RKO (cell line): ENCODE measurements around the gene FGD4.
A peak's percentile ranks its signal among the peaks of the same experiment; 100 is the strongest.
"Not testable (repeated sequence)": the region's sequence is repeated elsewhere in the genome, so short reads cannot be mapped to it uniquely, and the experiment has no call there.

Source experiments
- DNase-seq: peaks from one replicate; pipeline ENCODE4 v3.0.0-alpha.2; 2016; ENCODE audit warnings: low spot score

FGD4 gene

DNA sequence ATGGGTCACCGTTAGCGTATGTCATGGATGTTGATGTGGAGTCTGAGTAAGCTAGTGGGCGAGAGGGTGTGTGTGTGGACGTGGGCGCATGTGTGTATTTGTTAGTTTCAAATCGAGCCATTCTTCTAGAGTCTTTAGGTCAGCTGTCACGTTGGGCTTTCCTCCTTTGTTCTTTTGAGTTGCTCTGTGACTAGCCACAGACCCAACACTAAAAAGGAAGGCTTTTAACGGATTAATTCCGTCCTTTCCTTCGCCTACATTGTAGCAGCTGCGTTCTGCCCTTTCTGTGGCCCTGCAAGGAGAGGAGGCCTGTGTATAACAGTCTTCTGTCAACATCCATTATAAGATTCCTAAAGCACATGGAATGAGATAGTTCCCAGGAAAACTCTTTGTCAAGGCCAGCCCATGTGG lies 162.6 kb downstream of the FGD4 start:
- DNase-seq, result no peak

DNA sequence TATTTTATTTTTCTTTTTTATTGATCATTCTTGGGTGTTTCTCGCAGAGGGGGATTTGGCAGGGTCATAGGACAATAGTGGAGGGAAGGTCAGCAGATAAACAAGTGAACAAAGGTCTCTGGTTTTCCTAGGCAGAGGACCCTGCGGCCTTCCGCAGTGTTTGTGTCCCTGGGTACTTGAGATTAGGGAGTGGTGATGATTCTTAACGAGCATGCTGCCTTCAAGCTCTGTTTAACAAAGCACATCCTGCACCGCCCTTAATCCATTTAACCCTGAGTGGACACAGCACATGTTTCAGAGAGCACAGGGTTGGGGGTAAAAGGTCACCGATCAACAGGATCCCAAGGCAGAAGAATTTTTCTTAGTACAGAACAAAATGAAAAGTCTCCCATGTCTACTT lies 163.1 kb downstream of the FGD4 start:
- DNase-seq, result not testable (repeated sequence)

DNA sequence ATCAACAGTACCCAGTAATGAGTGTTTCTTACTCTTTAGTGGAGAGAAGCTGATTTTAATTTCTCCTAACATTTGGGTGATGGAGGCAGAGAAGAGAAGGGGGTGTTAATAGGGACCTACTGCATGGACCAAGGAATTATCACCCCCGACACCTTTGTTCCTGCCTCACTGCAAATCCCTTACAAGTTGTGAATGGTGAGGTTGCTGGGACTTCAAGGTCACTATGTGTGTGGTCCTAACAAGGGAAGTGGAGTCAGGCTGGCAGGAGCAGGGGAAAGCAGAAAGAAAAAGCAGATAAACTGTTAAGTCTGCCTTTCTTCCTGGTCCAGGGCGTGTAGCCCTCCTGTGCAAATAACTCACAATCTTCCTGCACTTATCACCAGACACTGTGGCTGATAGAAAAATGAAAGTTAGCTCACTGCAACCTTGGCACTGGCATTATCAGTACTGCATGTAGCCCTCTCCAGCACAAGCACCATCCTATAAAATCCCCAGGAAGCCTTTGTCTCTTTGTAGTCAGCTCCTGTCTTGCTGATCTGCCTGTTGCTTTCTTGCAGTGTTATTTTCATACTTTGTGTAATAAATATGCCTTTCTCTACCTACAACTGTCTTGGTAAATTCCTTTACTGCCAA lies 167.4 kb downstream of the FGD4 start:
- DNase-seq, result no peak

DNA sequence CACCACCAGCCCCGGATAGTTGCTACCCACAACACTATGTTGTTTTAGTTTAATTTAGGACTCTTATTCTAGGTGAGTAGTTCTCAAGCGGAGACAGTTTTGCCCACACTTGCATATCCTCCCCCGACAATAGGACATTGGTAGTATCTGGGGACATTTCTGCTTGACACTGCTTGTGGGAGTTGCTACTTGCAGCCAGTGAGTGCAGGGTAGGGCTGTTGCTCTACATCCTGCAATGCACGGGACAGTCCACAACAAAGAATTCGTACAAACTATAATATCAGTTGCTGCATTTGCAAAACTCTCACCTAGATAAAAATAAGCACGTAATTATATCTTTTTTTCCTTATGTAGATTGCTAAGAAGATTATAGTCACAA lies 167.9 kb downstream of the FGD4 start:
- DNase-seq, result no peak

DNA sequence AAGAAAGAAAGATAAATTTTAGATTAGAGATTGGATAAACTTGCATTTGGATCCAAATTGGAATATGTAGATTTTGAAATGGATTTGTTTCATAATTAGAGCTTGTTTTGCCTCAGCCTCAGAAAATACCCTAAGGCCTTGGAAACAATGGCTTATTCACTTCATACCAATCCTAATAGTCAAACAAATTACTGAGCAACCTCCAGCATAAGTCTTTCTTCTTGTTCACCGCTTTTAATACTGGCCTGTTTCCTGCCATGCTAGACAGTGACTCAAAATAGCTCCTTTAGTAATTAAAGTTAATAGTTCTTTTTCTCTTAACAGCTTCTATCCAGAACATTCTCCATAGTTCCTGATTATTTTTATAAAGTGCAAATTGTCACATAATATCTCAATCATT lies 168.9 kb downstream of the FGD4 start:
- peak; percentile 34 for DNase-seq

DNA sequence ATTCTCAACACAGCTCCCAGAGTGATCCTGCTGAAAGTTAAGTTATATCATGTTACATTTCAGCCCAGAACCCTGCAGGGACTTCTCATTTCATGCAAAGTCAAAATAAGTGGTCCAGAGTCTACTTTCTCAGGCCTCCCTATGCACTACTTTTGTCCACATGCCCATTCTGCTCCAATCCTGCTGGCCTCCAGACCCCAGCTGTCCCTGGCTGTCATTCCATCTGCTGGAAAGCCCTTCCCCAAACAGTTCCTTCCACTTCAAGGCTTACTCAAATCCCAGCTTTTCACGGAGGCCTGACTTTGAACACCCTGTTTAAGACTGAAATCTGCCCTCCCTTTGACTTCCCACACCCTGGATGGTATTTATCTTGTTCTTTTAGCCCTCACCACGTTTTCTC lies 169.9 kb downstream of the FGD4 start:
- no peak for DNase-seq

DNA sequence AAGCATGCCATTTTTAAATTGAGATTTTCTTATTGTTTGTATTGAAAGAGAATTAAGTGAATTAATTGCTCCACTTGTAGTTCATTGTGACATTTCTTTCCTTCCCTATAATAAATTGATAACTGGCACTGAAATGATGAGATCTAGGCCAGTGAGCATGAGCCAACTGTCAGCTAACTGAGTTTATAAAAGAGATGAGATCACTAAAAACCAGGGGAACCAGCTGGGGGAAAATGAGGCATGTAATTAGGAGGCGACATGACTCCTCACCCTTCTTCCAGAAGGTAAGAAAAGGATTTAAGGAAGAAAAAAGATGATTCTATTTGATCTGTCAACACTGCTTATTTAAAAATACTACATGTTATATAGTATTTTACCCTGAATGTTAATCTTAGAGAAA lies 175.2 kb downstream of the FGD4 start:
- no peak for DNase-seq

DNA sequence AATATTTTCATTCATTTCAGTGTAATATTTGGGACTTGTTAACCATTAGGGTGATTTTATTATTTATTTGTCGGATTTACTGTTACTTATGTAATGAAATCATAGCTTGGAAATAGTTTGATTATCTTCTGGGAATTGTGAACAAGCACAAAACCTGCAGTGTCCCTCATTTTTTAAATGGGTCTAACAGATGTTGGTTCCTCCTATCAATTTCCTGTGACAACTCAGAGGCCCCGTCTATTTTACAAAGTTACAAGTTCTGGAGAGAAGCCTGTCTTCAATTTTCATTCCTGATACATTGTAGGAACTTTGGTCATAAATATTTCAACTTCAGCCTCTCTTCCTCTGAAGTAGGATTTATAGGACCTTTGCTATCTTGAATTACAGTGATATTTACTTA lies 178.0 kb downstream of the FGD4 start:
- DNase-seq, result no peak

DNA sequence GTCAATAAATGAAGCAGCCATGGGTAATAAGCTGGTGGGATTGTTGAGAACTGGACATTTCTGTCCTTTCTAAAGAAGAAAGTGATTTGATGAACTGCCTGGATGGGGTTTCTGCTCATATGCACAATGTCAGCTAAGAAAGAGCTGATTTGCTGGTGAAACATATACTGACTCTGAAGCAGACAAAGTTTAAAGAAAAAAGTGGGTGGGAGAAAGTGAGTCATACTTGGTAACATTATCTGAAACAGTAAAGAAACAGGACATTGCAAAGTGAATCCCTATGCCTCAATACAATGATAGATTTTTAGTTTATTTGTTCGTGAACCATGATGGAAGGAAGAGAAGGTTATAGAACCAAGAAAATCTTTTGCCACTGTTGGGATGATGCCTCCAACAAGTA lies 184.2 kb downstream of the FGD4 start:
- DNase-seq, result peak; percentile 5

DNA sequence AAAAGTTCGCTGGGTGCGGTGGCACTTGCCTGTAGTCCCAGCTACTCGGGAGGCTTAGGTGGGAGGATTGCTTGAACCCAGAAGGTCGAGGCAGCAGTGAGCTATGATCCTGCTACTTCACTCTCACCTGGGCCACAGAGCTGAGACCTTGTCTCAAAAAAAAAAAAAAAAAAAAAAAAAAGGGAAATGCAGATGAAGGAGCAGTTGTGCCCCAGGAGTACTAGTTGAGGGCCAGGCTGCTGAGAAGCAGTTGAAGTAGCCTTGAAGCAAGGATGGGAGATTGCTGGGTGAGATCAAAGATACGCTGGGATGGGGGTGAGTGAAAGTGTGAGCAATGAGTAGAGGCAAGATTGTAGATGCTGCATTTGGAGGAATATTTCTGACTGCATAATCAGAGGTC lies 186.3 kb downstream of the FGD4 start:
- DNase-seq, result no peak

DNA sequence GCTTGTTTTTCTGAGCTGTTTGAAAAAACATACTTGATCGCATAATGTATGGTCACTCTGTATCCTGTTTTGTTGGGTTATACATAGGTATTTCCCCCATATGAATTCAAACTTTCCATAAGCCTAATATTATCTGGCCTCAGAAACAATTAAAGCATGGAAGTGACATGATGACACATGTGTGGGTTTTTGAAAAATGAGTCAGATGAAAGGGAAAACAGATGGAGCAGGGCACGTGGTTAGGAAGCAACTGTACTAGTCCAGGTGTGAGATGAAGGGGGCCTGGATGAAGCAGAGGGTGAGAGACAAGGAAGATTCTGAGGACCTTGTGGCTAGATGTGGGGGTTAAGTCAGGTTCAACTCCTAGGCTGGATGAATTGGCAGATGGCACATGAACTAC lies 187.0 kb downstream of the FGD4 start:
- DNase-seq, result peak; percentile 19

DNA sequence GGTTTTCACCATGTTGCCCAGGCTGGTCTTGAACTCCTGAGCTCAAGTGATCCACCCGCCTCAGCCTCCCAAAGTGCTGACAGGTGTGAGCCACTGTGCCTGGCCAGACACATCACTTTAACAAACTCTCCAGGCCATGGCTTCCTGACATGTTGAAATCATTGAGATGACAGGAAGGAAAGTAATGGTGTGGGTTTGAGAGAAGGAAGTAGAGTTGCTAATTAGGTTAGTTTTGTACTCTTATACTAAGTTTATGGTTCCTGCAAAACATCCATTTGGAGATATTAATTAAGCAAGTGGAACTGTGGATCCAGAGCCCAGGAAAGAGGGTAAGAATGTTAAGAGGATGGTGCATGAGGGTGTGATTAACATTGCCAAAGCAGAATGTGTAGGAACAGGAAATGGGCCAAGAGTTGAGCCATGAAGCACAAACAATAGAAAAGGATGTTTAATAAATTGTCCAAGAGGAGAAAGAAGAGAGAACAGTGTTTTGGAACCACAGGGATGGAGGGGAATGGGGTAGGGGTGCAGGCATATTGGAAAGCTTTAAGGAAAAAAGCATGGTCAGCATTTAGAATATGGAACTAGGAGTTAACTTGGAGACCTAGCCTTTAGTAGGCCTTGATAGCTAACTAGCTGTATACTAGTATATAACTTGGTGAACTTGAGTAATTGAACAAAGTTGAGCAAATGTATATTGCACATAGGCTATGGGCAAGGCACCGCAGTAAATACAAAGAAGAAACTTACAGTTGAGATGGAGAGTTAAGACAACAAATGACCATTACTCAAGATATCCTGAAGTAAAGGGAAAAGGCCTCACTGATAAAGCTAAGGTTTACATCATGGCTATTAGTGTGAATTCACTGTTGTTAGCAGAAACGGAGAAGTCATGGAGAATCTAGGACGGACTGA lies 188.5 kb downstream of the FGD4 start:
- no peak for DNase-seq

DNA sequence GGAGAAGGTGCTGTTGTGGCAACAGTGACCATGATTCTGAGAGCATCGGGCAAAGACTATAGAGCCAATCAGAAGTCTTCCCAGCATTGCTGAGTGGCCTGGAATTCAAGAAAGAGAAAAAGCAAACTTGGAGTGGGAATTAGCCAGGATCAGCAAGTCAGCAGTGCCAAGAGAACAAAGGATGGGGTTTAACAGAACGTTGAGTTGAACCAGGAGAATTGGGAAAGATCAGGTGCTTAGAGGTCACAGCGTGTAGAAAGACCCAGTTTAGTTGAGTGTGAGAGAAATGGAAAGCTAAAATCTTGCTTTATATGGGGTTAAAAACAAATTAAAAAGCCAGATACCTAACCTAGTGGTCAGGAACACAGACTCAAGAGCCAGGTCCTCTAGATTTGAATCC lies 189.2 kb downstream of the FGD4 start:
- DNase-seq, result no peak

DNA sequence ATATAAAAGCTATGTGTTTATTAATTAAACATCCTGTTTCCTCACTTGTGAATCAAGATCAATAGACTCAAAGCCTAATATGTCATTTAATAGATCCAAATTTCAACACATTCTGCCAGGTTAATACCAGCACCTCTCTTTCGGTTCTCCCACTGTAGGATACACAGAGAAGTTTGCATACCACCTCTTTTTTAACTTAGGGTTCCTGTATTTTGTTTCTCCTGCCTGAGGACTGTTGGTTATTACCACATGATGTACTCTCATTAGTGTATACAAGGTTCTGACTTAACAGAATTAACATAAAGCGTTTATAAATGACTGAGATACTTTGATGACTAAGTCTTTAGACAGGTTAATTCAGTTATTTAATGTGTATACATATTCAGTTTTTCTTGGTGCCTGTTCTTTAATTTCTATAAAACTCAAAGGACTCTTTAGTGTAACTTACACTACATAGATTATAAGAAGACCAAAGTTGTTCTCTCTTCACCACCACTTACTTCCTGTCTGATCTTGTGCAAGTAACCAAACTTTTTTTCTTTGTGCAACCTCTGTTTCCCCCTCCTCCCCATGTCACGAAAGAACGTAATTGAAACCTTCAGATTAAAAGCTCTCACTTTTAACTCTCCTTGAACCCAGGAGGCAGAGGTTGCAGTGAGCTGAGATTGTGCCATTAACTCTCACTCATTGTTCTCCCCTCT lies 190.0 kb downstream of the FGD4 start:
- DNase-seq, result no peak

DNA sequence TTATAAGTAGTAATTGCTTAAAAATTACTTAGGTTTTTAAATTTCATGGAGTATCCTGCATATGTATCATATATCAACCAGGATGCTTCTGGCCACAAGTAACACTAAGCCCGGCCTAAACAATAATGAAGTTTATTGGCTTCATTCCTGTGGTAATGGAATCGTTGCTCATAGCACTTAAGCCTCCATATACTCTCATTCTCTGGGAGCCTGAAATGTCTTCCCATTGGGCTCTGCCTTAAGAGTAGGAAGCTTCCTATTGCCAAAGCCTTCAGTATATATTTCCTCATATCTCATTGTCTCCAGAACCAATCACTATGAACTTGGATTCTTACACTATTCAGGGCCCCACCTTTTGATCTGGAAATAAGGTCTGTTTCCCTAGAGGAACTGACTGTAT lies 195.9 kb downstream of the FGD4 start:
- no peak for DNase-seq

DNA sequence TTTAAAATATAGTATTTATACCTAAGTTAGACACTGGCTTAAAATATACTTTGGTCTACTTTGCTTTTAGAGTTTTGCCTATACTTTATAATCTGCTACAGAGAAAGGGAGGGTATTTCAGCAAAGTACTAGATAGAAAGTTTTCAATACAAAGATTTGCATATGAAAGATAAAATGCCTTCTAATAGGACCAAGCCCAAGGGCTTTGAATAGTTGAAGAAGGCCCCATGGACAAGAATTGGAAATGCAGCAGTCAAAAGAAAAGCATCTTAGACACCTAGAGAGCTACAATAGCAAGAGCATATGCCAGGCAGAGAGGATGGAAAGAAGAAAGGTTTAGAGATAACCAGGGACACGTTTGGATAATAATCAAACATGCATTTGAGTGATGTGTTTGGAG lies 196.7 kb downstream of the FGD4 start:
- no peak for DNase-seq

DNA sequence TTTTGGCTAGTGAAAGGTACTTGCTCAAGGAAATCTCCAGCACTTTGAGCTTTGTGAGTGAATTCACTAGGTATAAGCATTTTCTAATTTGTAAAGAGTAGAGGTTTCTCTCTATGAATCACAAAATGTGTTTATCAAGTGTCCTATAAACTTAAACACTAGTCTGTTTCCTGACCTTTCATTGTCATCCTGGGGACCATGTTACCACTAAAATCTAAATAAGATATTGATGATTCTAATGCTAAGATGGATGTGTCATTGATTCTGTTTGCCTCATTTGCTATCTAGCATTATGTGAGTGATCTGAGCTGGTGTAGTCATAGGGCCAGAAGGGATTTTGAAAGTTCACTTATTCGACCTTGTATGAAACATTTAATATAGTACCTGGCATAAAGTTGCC lies 199.3 kb downstream of the FGD4 start:
- no peak for DNase-seq

DNA sequence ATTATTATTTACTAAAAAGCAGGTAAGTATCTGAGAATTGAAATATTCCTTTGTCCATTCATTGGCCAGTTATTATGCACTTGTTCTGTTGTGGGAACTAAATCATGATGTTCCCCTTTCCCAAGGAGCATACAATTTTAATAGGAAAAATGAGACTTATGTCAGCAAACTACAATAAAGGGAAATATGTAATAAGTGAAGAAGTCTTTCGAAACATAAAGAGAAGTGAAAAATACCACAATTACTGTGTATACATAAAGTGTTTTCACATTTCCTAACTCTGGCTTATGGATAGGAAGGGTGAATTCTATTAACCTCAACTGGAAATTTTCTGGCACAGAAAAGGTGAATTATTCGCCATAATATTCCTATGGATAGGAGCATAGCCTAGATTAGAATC lies 201.3 kb downstream of the FGD4 start:
- DNase-seq, result no peak

DNA sequence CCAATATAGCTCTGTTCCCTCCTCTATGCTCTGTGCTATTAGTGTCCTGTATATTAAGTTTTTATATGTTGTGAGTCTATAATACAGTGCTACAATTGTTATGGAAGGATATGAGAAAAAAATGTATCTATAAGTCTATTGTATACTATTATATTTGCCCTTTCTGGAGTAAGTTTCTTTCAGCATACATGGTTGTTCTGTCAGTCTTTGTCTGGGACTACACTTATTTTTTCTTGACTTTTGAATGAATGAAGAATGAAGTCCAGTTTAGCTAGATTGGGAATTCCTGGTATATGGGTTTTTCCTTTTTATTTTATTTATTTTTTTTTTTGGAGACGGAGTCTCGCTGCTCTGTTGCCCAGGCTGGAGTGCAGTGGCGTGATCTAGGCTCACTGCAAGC lies 203.7 kb downstream of the FGD4 start:
- DNase-seq, result no peak

DNA sequence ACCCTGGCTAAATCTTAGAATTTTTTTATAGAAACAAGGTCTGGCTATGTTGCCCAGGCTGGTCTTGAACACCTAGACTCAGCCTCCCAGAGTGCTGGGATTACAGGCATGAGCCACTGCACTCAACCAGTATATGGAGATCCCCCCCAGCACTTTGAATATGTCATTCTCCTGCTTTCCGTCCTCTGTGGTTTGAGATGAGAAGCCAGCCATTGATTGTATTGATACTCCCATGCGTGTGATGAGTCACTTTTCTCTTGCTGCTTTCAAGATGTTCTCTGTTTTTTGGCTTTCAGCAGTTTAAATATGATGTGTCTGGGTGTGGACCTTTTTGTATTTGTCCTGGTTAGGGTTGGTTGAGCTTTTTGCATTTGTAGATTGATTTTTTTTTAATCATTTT lies 204.5 kb downstream of the FGD4 start:
- DNase-seq, result no peak

DNA sequence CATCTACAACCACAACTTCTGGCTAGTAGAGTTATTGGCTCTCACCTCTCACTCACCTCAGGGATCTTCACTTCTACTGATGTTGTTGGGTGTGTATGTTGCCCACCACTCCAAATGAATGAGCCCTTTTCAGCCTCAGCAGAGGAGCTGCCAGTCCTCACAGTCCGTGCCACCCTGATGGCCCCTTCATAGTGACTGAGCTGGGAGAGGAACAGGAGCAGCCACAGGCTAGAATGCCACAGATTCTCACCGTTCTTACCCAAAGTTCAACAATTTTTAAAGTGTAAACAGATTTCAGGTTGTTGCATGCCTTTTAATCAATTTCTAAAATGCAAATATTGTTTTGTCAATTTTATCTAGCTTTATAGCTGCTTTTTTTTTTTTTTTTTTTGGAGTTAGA lies 205.2 kb downstream of the FGD4 start:
- DNase-seq, result no peak

DNA sequence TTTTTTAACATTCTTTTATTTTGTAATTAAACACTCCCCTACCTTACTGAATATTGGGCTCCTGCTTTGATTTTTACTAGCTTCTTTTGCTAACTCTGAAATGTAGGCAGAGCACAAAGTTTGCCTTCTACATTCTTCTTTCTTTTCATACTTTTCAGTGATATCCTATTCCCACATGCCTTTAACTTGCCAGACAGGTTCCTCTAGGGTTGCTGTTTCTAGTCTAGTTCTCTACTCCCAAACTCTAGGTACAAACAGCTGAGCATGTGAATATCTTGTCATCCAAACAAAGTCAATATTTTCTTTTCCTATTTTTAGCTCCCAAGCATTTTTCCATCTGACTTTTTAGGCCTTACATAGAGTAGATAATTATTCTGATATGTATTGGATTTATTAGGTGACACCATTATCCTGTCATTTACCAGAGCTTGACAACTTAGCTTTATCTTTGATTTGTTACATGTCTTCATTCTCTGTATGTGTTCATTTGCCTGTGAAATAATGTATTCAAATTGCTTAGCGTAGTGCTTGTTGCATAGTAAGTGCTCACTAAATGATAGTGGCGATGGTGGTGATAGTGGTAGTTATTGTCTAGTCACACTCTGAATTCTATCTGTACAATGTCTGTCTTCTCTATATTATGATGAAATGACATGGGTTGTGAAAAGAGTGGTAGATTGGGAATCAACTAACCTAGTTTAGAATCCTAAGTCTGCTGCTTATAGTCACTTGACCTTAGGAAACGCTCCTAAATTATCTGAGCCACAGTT lies 206.2 kb downstream of the FGD4 start:
- DNase-seq, result no peak
